Activated T-helper 9 cell treated with anti-CD3 and anti-CD28 coated beads, Interleukin-2, amount 50 U/mL, for 16 hours (primary cell): ENCODE results near the gene IQCC.

Source experiments
- DNase-seq: peaks from one replicate; pipeline ENCODE4 v3.0.0-alpha.2; 2020; ENCODE audit warnings: low read depth

Gene IQCC

GRCh38 chr1:32224285-32224684 is 18.8 kb downstream of the IQCC start:
- no peak for DNase-seq

- DNase-seq: no peak
Measured at GRCh38 chr1:32228771-32229170, 23.3 kb downstream of the IQCC start.

GRCh38 chr1:32231843-32232432 is 26.5 kb downstream of the IQCC start:
- no peak for DNase-seq

DNA sequence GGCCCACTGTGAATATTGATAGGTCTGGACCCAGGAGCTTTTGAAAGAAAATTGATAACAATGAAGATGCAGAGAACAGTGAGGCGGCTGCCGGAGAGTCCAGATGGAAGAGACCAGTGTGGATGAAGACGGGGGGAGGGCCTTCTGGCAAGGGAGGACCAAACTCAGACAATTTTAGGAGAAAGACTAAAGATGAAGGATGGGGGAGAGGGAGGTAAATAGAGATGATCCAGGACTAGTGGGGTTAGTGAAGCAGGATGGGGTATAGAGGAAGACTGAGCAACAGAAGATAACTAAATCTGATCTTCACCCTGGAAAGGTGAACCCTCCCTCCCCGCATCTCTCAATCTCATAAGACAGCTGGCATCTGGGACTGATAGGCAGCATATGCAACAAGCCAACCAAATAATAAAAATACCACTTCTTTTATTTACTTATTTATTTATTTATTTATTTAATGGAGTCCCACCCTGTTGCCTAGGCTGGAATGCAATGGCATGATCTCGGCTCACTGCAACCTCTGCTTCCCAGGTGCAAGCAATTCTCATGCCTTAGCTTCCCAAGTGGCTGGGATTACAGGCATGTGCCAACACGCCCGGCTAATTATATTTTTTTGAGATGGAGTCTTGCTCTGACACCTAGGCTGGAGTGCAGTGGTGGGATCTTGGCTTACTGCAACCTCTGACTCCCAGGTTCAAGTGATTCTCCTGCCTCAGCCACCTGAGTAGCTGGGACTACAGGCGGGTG is 27.3 kb downstream of the IQCC start:
- DNase-seq: no peak

GRCh38 chr1:32234792-32235191 is 29.3 kb downstream of the IQCC start:
- DNase-seq: no peak

GRCh38 chr1:32239337-32239736 is 33.9 kb downstream of the IQCC start:
- no peak for DNase-seq

DNA sequence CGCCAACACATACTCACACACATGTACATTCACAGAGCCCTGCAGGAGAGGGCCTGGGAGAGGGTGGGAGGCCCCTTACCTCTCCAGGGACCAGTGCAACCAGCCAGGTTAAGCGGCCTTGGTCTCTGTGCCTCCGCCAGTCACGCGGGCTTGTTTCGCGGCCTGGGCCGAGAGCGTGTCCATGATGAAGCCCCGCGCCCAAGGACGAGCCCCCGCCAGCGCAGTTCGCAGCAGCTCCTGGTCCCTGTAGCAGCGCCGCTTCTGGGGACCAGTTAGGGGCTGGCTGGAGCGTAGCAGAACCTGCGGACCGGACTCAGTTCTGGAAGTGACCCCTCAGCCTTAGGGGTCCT is 34.3 kb downstream of the IQCC start:
- DNase-seq: no peak

DNA sequence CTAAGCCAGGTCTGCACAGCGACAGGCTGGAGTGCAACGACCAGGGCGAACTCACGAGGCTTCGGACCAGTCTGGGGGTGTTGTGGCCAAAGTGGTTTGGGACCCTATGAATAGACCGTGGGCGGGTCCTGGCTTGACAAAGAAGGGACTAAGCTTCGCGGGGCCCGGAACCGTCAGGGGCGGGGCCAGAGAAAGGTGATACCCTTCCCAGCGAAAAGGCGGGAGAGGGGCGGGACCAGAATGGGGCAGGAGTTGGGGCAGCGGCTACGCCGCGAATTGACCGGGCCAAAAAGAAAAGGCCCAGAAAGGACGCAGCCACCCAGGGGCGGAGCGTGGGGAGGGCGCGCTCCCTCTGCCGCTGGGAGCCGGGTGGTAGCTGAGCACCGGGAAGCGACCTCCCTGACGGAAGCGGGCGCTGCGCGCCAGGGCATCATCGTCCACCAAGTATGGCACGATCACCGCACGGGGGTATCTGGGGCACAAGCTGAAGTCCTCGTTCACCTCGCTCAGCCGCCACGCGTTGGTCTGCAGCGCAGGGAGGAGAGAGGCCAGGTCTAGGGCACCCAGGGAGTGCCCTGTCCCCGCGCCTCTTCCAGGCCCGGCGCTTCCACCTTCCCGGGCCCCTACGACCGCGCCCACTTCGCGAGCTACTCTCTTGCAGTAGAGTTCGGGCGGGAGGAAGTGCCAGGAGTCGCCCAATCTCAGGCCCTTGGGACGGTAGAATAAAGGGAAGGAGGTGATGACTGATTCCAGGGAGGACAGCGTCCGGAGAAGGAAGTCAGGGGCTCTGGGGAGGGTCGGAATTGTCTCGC is 34.9 kb downstream of the IQCC start:
- DNase-seq: peak; percentile 41

GRCh38 chr1:32241001-32241763 is 35.7 kb downstream of the IQCC start:
- no peak for DNase-seq

DNA sequence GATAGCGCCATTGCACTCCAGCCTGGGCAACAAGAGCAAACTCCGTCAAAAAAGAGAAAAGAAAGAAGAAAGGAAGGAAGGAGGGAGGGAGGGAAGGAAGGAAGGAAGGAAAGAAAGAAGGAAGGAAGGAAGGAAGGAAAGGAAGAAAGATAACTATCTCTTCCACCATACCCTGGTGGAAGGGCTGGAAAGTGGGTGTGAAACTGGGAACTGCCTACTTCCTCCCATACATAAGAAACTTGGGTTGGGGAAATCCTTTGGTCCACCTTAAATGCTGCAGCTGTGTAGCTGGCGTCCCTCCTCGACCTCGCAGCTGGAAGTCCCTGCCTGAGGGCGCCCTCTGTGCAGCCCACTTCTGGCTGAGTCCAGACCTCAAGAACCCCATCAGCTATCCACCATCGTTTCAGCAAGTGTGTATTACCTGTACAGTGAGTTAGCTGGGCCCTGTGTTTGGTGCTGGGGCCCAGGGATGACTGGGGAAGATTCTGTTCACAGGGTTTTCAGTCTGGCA is 36.9 kb downstream of the IQCC start:
- DNase-seq: no peak

- DNase-seq: no peak
Measured at GRCh38 chr1:32246888-32247273, 41.4 kb downstream of the IQCC start, which contains the start of gene FAM167B. TSS of gene FAM167B (plus strand) at chr1:32247222. CDS start at chr1:32247422, 200 bp downstream.

- no peak for DNase-seq
Measured at GRCh38 chr1:32247452-32247851, 42.0 kb downstream of the IQCC start.

GRCh38 chr1:32247983-32248889 is 42.8 kb downstream of the IQCC start:
- peak; percentile 74 for DNase-seq

GRCh38 chr1:32249831-32250525 is 44.5 kb downstream of the IQCC start:
- DNase-seq: peak; percentile 67

DNA sequence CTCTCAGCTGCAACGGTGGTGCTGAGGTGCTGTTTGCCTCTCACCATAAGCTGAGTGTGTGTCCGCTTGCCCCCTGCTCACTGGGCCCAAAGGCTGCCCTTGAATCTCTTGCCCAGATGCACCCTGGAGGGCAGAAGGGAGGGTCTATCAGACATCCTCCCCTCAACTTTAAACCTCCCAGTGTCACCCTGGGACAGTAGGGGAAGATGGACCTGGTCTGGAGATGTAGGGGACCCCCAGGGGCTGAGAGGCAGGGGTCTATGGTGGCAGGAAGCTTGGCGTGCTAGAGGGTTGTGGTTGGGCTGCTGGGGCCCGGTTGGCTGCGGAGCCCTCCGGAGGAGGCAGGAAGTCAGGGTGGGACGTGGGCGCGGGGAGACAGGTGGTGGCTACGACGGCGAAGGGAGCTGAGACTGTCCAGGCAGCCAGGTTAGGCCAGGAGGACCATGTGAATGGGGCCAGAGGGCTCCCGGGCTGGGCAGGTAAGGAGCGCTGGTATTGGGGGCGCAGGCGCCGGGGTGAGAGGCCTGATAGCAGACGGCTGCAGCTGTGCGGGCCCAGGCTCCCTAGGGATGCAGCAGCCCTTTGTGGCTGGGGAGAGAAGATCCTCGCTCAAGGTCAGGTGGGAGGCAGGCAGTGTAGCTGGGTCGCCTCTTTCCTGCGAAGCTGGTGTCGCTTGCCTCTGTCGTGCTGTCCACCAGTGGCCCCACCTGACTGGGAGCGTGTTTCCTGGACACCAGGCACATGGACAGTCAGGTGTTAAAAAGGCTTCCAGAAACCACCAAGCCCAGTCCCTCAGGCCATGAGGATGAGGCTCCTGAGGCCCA is 45.6 kb downstream of the IQCC start, which contains the start of gene LCK:
TSS of gene LCK (plus strand) at position 373 of the 824 bp plus-strand sequence. CDS start 23,065 bp downstream, outside the sequence.
- peak; percentile 52 for DNase-seq

GRCh38 chr1:32255072-32256071 is 49.9 kb downstream of the IQCC start:
- DNase-seq: no peak

GRCh38 chr1:32256473-32257226 is 51.2 kb downstream of the IQCC start:
- DNase-seq: no peak

- DNase-seq: no peak
Measured at GRCh38 chr1:32257227-32257508, 51.7 kb downstream of the IQCC start.
